OCI-LY3 (cell line): ENCODE data around the gene COQ8A.
A peak's percentile ranks its signal among the peaks of the same experiment; 100 is the strongest.

Experiments
- H2AFZ ChIP-seq: fragments of 200-600, 300-600 bp; shearing (Covaris generic); 2 replicates; pipeline ENCODE4 v1.6.0; 2014; ENCODE audit warnings: antibody characterized with exemption, low read depth, low read length
- H3K27ac ChIP-seq: fragments of 200-600, 300-600 bp; sonication (generic); 2 replicates; pipeline ENCODE4 v1.5.1; 2014; ENCODE audit warnings: mild to moderate bottlenecking, low read length, moderate library complexity, mixed read lengths
- H3K27me3 ChIP-seq: fragments of 200-600, 300-600 bp; sonication (generic); 2 replicates; pipeline ENCODE4 v1.6.1; 2014; ENCODE audit warnings: low read depth, low read length, mixed read lengths
- H3K36me3 ChIP-seq: fragments of 200-600, 300-600 bp; sonication (generic); replicated peaks from 2 replicates; pipeline ENCODE3; 2014; ENCODE audit warnings: low read depth, low read length, mixed read lengths
- H3K4me1 ChIP-seq: fragments of 300-600, 200-600 bp; sonication (generic); 2 replicates; pipeline ENCODE4 v1.6.1; 2014; ENCODE audit warnings: low read length, mixed read lengths
- H3K4me2 ChIP-seq: fragments of 200-600, 300-600 bp; sonication (generic); 2 replicates; pipeline ENCODE4 v1.6.1; 2014; ENCODE audit warnings: low read length, mixed read lengths
- H3K4me3 ChIP-seq: fragments of 300-600, 200-600 bp; sonication (generic); 2 replicates; pipeline ENCODE4 v1.5.1; 2014; ENCODE audit warnings: antibody characterized with exemption, mild to moderate bottlenecking, low read length, moderate library complexity
- H3K79me2 ChIP-seq: fragments of 300-600, 200-600 bp; shearing (Covaris generic); 2 replicates; pipeline ENCODE4 v1.6.1; 2014; ENCODE audit warnings: mild to moderate bottlenecking, low read length, mixed read lengths
- H3K9ac ChIP-seq: fragments of 300-600, 200-600 bp; shearing (Covaris generic); 2 replicates; pipeline ENCODE4 v1.6.0; 2014; ENCODE audit warnings: mild to moderate bottlenecking, low read length, moderate library complexity
- H3K9me3 ChIP-seq: fragments of 200-600, 300-600 bp; shearing (Covaris generic); 2 replicates; pipeline ENCODE4 v1.6.1; 2014; ENCODE audit warnings: low read length, mixed read lengths; ENCODE audit not compliant: insufficient read depth
- H4K20me1 ChIP-seq: fragments of 200-600, 300-600 bp; sonication (generic); 2 replicates; pipeline ENCODE4 v1.6.1; 2016; ENCODE audit warnings: low read length, mixed read lengths; ENCODE audit not compliant: insufficient read depth
- EZH2phosphoT487 ChIP-seq: fragments of 200-600 bp; shearing (Covaris generic); IDR thresholded peaks from 2 replicates; pipeline ENCODE4 v1.6.1; 2018; ENCODE audit warnings: antibody characterized with exemption, mixed run types, low read depth
- TF ChIP-seq, protein P1 (sequence below): fragments of 200-600, 300-600 bp; sonication (generic); IDR thresholded peaks from 2 replicates; pipeline ENCODE4 v1.5.1; 2014; ENCODE audit warnings: antibody characterized with exemption, low read length, low read depth

COQ8A gene

DNA sequence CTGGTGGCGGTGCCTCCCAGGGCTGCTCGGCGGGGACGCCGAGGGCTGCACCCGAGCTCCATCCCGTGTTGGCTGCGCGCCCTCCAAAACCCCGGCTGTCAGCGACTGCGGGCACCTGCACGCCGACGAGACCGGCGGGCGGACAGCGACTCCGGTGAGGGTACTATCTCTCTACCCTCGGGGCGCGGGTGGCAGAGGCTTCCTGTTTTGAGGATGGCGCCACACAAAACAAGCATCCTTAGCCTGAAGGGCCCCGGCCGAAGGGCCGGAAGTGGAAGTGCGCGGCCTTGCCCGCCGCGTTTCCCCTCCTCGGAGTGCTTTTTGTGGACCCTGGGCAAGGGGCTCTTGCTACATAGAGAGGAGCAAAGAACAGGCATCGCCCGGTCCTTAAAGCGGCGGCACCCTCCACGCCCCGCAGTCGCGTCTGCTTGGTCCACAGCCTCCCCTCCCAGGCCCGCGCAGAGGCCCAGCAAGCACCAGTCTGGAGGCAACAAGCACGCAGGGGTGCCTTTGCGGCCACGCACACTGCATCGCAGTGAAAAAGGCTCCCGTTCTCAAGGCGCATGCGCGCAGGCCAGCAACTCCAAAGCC, 561 bp upstream of the COQ8A start:
- peaks cover 6% of the 10 kb centered on the region for H3K36me3 ChIP-seq
- H3K79me2 ChIP-seq, result peaks cover 41% of the 10 kb centered on the region
- peak overlapping the region; percentile 91 for H3K27ac ChIP-seq
- no peaks in the 10 kb centered on the region for H3K27me3 ChIP-seq
- TF ChIP-seq EZH2phosphoT487, result no peak
- TF ChIP-seq, protein P1, sequence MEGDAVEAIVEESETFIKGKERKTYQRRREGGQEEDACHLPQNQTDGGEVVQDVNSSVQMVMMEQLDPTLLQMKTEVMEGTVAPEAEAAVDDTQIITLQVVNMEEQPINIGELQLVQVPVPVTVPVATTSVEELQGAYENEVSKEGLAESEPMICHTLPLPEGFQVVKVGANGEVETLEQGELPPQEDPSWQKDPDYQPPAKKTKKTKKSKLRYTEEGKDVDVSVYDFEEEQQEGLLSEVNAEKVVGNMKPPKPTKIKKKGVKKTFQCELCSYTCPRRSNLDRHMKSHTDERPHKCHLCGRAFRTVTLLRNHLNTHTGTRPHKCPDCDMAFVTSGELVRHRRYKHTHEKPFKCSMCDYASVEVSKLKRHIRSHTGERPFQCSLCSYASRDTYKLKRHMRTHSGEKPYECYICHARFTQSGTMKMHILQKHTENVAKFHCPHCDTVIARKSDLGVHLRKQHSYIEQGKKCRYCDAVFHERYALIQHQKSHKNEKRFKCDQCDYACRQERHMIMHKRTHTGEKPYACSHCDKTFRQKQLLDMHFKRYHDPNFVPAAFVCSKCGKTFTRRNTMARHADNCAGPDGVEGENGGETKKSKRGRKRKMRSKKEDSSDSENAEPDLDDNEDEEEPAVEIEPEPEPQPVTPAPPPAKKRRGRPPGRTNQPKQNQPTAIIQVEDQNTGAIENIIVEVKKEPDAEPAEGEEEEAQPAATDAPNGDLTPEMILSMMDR, result peak; percentile 8; the same call in 1 of the 2 replicates
- peak overlapping the region; percentile 82 for H3K4me3 ChIP-seq
- 0 out of 2 replicates have a peak, but pooled peaks cover 5% of the 10 kb centered on the region for H4K20me1 ChIP-seq
- peak overlapping the region; percentile 81 for H3K4me2 ChIP-seq
- peak overlapping the region; percentile 86 for H3K9ac ChIP-seq
- peaks cover 13% of the 10 kb centered on the region for H3K9me3 ChIP-seq
- H2AFZ ChIP-seq, result peak overlapping the region; percentile 85
- H3K4me1 ChIP-seq, result peaks cover 14% of the 10 kb centered on the region

DNA sequence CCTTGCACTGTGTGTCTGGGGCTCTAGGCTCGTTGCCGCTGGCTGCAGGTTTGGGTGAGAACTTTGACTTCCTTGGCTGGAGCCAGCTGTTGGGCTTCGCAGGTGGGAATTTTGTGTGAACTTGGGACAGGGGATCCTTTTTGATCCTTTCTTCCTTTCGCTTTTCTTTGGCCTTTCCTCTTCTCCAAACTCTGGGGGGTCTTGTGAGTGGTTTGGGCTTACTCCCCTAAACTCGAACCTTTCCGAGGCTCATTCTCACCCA, 643 bp downstream of the COQ8A start:
- Histone ChIP-seq H3K9me3 (peaks cover 2% of the 10 kb centered on the region; the same call in 1 of the 2 replicates), H3K4me1 (peaks cover 14% of the 10 kb centered on the region), H3K4me2 (peak overlapping the region; percentile 90), H2AFZ (peak overlapping the region; percentile 73; the same call in 1 of the 2 replicates), H3K27ac (no peak overlapping the region), H4K20me1 (peaks cover 10% of the 10 kb centered on the region; the same call in 1 of the 2 replicates), H3K4me3 (peak overlapping the region; percentile 85), H3K27me3 (no peaks in the 10 kb centered on the region), H3K36me3 (no peaks in the 10 kb centered on the region), H3K9ac (peak overlapping the region; percentile 65), H3K79me2 (peaks cover 52% of the 10 kb centered on the region)
- TF ChIP-seq EZH2phosphoT487, result no peak
- TF ChIP-seq, protein P1, result no peak

DNA sequence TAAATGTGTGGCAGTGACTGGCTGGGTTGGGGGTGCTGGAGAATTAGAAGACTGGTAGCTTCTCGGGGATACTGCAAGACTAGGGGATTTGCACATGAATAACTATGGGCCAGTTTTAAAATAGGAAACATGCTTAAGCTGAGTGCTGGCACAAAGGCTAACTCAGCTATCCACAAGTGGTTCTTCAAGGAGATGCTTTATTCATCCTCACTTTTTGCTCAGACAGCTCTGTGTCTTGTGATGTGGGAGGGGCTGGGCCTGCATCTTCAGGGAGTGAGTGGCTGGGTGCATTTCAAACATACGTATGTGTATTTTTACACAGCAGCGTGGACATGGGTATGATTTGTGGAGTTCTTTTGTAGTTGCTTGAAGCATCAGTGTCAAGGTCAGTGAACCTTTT, 2.3 kb downstream of the COQ8A start:
- Histone ChIP-seq H4K20me1 (peaks cover 11% of the 10 kb centered on the region; the same call in 1 of the 2 replicates), H3K79me2 (peaks cover 68% of the 10 kb centered on the region), H3K36me3 (no peaks in the 10 kb centered on the region), H3K27me3 (no peaks in the 10 kb centered on the region), H3K27ac (no peak overlapping the region), H3K4me1 (peaks cover 14% of the 10 kb centered on the region), H3K9ac (no peak overlapping the region), H3K9me3 (no peaks in the 10 kb centered on the region), H3K4me2 (no peak overlapping the region), H2AFZ (no peak overlapping the region), H3K4me3 (no peak overlapping the region)
- TF ChIP-seq, protein P1, result no peak
- no peak for TF ChIP-seq EZH2phosphoT487

DNA sequence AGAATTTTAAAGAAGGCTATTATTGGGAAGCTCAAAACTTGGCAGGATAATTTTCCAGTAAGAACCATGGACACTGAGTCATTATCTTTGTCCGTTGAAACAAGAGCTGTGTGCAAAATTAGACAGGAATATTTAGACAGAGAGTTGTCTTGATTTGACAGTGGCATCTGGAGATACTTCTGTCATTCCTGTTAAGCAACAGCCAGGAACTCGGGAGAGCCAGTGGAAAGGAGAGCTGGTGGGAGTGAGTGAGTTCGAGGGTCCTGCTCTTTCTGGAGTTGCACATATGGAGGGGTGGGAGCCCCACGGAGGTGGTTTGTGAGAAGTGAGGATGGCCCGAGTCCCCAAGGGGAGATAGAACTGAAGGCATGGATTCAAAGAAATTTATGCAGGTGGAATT, 3.1 kb downstream of the COQ8A start:
- H3K27ac ChIP-seq, result no peak overlapping the region
- H3K4me2 ChIP-seq, result no peak overlapping the region
- no peaks in the 10 kb centered on the region for H3K36me3 ChIP-seq

More for the DNA sequence above, 3.1 kb downstream of the COQ8A start:
- Histone ChIP-seq H3K4me1 (peaks cover 14% of the 10 kb centered on the region), H3K9ac (no peak overlapping the region), H3K79me2 (peaks cover 74% of the 10 kb centered on the region), H3K4me3 (no peak overlapping the region), H3K27me3 (no peaks in the 10 kb centered on the region), H4K20me1 (peaks cover 12% of the 10 kb centered on the region; the same call in 1 of the 2 replicates), H3K9me3 (no peaks in the 10 kb centered on the region), H2AFZ (no peak overlapping the region)
- TF ChIP-seq EZH2phosphoT487, result no peak
- TF ChIP-seq, protein P1, result no peak
